Adrenal gland (tissue), 12 donors: ENCODE measurements around the gene KLF16. TPM values are rescaled to one million over a fixed set of nuclear protein-coding genes. Genes with fewer than 3 reads are reported as not detected.

Experiments used
- DNase-seq, 7 donors: peaks; one replicate each; pipeline ENCODE4 v3.0.0-alpha.2; 2019 to 2020
- H3K27ac ChIP-seq, 5 donors: fragments of 200-600 bp; sonication (generic) in 4 of 5; 1 replicate in 3 of 5; 2 replicates in 2 of 5; pipeline versions ENCODE4 v1.5.1 to v1.8.0; 2016 to 2020; ENCODE audit warnings: mild to moderate bottlenecking in 1 of 5
- H3K27me3 ChIP-seq: fragments of 200-600 bp; 2 replicates; pipeline ENCODE4 v1.8.0; 2021
- H3K36me3 ChIP-seq, 2 donors: fragments of 200-600 bp; replicated peaks in 1 of 2; 1 replicate in 1 of 2; 2 replicates in 1 of 2; pipeline versions ENCODE4 v1.5.1 to v1.8.0; 2018 to 2022
- H3K4me1 ChIP-seq, 2 donors: fragments of 200-600 bp; replicated peaks in 1 of 2; 1 replicate in 1 of 2; 2 replicates in 1 of 2; pipeline versions ENCODE4 v1.5.1 to v1.8.0; 2018 to 2021
- H3K4me3 ChIP-seq, 4 donors: fragments of 200-600 bp; sonication (generic) in 3 of 4; one replicate each; pipeline ENCODE4 v1.5.1; 2016 to 2018
- H3K9me3 ChIP-seq, 3 donors: fragments of 200-600 bp; sonication (generic) in 1 of 3; replicated peaks in 1 of 3; 1 replicate in 2 of 3; 2 replicates in 1 of 3; pipeline versions ENCODE4 v1.5.1 to v1.8.0; 2016 to 2021
- CTCF ChIP-seq, 6 experiments: fragments of 450-650 bp in 4 of 6; fragments of 200-600 bp in 2 of 6; sonication (generic) in 1 of 6; IDR thresholded peaks; 1 replicate in 5 of 6; 2 replicates in 1 of 6; pipeline versions ENCODE4 v1.5.1 to v1.8.0; 2016 to 2021; ENCODE audit warnings: antibody characterized with exemption in 6 of 6, mild to moderate bottlenecking in 2 of 6, moderate library complexity in 1 of 6
- POLR2A ChIP-seq, 2 donors: fragments of 450-650 bp; IDR thresholded peaks; one replicate each; pipeline ENCODE4 v1.6.1; 2017; ENCODE audit warnings: antibody characterized with exemption in 2 of 2, mild to moderate bottlenecking in 2 of 2, moderate library complexity in 1 of 2
- WGBS, 4 donors: extraction: QIAGEN DNeasy Blood & Tissue Kit in 2 of 4; methylation state at CpG; one replicate each; pipeline versions ENCODE4 v1.1.5 to v1.1.7; 2013 to 2017; 5-methylcytosine and 5-hydroxymethylcytosine counted together
- intact Hi-C, 2 donors: fragments of 100-400 bp; cut with DNase I; formaldehyde crosslinking; loops; one replicate each; pipeline versions ENCODE4 v1.14.1 to v1.15.0; 2022 to 2023
- polyA plus RNA-seq, 3 donors: library from polyadenylated mRNA; stranded (reverse); fragments of 200-250 nt in 2 of 3; fragments of 350-450 nt in 1 of 3; fragmentation: Illumina TruSeq in 1 of 3; extraction: RNeasy Lipid Tissue Mini Kit (QIAGEN cat#74804) in 1 of 3; gene quantifications; one replicate each; pipeline ENCODE4 v1.2.3, GENCODE V29; 2013 to 2014
- total RNA-seq, 9 donors: library from RNA; depleted of rRNA in 4 of 9; stranded (reverse); fragments of >200 nt in 4 of 9; fragments of 120-200 nt in 1 of 9; fragmentation: NEBNext Ultra II Directional in 1 of 9; extraction: Animal tissue kit (Norgen Biotek cat#: 25700) in 1 of 9; gene quantifications; one replicate each; pipeline versions ENCODE4 v1.1.0 to v1.2.4, GENCODE V29; 2013 to 2023
- donor health status: healthy with polysubstance abuse.
- donor health status: Bipolar disorder and iron deficiency.
- donor health status: DM: yes; HTN: yes; CAD: no.
- donor health status: DM: no; HTN: no; CAD: no.
- donor health status: DM: no; HTN: no; CAD: no.
- donor health status: DM: yes; HTN: yes; CAD: no.

KLF16 gene
- total and polyA plus RNA-seq, 12 donors = 2.0 to 28.1 (median 13.9) TPM

GRCh38 chr19:1823020-1823419 lies 40.4 kb downstream of the KLF16 start:
- peak overlapping the region in 3 of 5 donors; percentile 3 to 79 (median 56) for H3K27ac ChIP-seq
- intact Hi-C loops = no loop called here
- H3K9me3 ChIP-seq = no peaks in the 10 kb centered on the region
- TF ChIP-seq CTCF (IDR thresholded peaks at IDR 0.05) = no peak
- TF ChIP-seq POLR2A (IDR thresholded peaks at IDR 0.05) = no peak
- no peak overlapping the region for H3K4me3 ChIP-seq
- H3K36me3 ChIP-seq = peaks cover 0 to 76% of the 10 kb centered on the region in 2 donors
- DNase-seq = no peak
- H3K4me1 ChIP-seq = peaks cover 27 to 39% of the 10 kb centered on the region in 2 donors
- H3K27me3 ChIP-seq = no peaks in the 10 kb centered on the region
- 59 to 65% (median 60%) methylated on average over 1 to 8 of the region's 8 CpGs for WGBS, 4 donors

GRCh38 chr19:1822210-1822609 lies 41.2 kb downstream of the KLF16 start:
- intact Hi-C loops = no loop called here
- peak overlapping the region in 3 of 5 donors; percentile 45 to 56 (median 53) for H3K27ac ChIP-seq
- H3K36me3 ChIP-seq = peaks cover 0 to 79% of the 10 kb centered on the region in 2 donors
- H3K27me3 ChIP-seq = no peaks in the 10 kb centered on the region
- DNase-seq = peak in 6 of 7 donors; percentile 71 to 83 (median 78)
- peaks cover 27 to 32% of the 10 kb centered on the region in 2 donors for H3K4me1 ChIP-seq
- WGBS, 4 donors = 18 to 55% (median 43%) methylated on average over 4 to 19 of the region's 19 CpGs
- peak in 1 of 2 donors; percentile 46 for TF ChIP-seq POLR2A (IDR thresholded peaks at IDR 0.05)
- no peak for TF ChIP-seq CTCF (IDR thresholded peaks at IDR 0.05)
- H3K4me3 ChIP-seq = no peak overlapping the region
- no peaks in the 10 kb centered on the region for H3K9me3 ChIP-seq

- WGBS, 4 donors = 78 to 85% (median 80%) methylated on average over 23 to 43 of the region's 43 CpGs
- TF ChIP-seq CTCF (IDR thresholded peaks at IDR 0.05) (no peak), POLR2A (IDR thresholded peaks at IDR 0.05) (no peak)
- no peaks in the 10 kb centered on the region for H3K27me3 ChIP-seq
- intact Hi-C loops = loop anchor here in 1 of 2 donors (10.0 kb wide), 1 partner anchor 275 kb away; no protein-coding TSS in a partner anchor
- H3K27ac ChIP-seq = no peak overlapping the region
- peaks cover 0 to 97% of the 10 kb centered on the region in 2 donors for H3K36me3 ChIP-seq
- no peaks in the 10 kb centered on the region for H3K9me3 ChIP-seq
- no peak for DNase-seq
- H3K4me1 ChIP-seq = peaks cover 17 to 27% of the 10 kb centered on the region in 2 donors
- no peak overlapping the region for H3K4me3 ChIP-seq
Observed at GRCh38 chr19:1819341-1820255, 43.8 kb downstream of the KLF16 start.

- DNase-seq = no peak
- Histone ChIP-seq H3K36me3 (peaks cover 0 to 88% of the 10 kb centered on the region in 2 donors), H3K27me3 (no peaks in the 10 kb centered on the region), H3K4me1 (peaks cover 11 to 20% of the 10 kb centered on the region in 2 donors), H3K9me3 (no peaks in the 10 kb centered on the region), H3K4me3 (no peak overlapping the region), H3K27ac (no peak overlapping the region)
- intact Hi-C loops = loop anchor here in 1 of 2 donors (10.0 kb wide), 1 partner anchor 274 kb away; no protein-coding TSS in a partner anchor
- WGBS, 4 donors = 78 to 85% (median 80%) methylated on average over 5 to 33 of the region's 33 CpGs
- TF ChIP-seq POLR2A (IDR thresholded peaks at IDR 0.05) = no peak
- TF ChIP-seq CTCF (IDR thresholded peaks at IDR 0.05) = no peak
Observed at GRCh38 chr19:1818549-1819195, 44.7 kb downstream of the KLF16 start.
